Measurements from ENCODE around the gene STARD13. TPM values are rescaled to one million over a fixed set of nuclear protein-coding genes. Genes with fewer than 3 reads are reported as not detected.
A peak's percentile ranks its signal among the peaks of the same experiment; 100 is the strongest.

Gene STARD13
- total and polyA plus RNA-seq, 12 donors = 7.1 to 38.3 (median 27.8) TPM

DNA sequence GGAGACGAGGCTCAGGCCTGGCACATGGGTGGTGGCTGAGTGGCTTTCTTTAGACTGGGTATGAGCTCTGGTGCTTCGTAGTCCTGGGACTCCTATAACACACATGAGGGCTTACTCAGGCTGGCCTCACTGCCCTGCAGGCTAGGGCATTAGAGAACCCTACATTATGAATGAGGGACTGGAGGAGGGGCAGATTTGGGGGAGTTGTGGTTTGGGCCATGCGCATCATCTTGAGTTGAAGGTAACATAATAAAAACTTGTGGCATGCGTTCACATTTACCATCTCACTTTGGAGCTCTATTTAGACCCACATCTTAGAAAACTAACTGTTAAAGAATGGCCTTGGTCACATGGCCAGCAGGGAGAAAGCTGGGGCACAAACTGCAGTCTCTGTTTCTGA, 54.2 kb downstream of the STARD13 start:
- intact Hi-C loops (cut with DNase I) = loop anchor here in 8 of 10 donors (2.0 to 10.0 kb wide), 8 partner anchors 46 to 493 kb away; partner anchors contain the start of gene STARD13 (in 3 of the 8)
- H3K4me1 ChIP-seq = peaks cover 2 to 90% (median 77%) of the 10 kb centered on the region in 9 donors

DNA sequence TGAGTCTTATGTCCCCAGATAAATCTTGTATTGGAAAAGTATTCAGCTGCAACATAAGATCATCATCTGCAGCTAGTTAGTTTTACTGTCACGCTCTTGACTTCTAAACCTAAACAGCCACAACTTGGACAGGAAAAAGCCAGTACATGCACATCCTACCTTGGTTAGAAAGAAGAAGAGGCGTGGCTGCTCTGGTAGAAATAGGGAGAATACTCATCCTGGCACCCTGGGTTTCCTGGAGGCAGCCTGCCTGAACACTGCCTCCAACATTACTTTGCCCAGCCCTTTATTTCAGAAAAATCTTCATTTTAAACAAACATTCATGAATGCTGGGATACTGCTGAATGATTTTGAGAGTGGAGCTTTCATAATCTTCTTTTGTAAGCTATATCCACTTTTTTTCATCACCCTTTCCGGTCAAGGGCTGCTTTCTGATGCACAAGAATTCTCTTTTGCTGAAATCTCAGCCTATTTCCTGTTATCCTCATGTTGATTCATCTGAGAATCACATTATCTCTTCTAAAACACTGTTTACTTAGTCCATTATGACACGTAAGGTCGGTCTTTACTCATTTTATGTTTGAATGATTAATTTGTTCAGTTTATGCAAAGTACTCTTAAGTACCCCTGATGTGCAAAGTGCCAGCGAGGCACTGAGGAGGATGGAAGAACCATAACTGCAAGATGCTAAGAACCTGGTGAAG, 55.2 kb downstream of the STARD13 start:
- peaks cover 2 to 86% (median 76%) of the 10 kb centered on the region in 9 donors for H3K4me1 ChIP-seq
- no peak for TF ChIP-seq CTCF (IDR thresholded peaks at IDR 0.05)
- H3K27me3 ChIP-seq = no peaks in the 10 kb centered on the region
- intact Hi-C loops (cut with DNase I) = loop anchor here in 8 of 10 donors (2.0 to 10.0 kb wide), 8 partner anchors 47 to 494 kb away; partner anchors contain the start of gene STARD13 (in 3 of the 8)
- no peak overlapping the region for H3K4me3 ChIP-seq
- ATAC-seq = no peak
- no peak for DNase-seq
- 54 to 66% methylated on average over 6 of the region's 6 CpGs for WGBS, 2 donors
- peak overlapping the region; percentile 6 to 82 (median 73) for H3K27ac ChIP-seq
- H3K9me3 ChIP-seq = peaks cover 0 to 10% (median 0%) of the 10 kb centered on the region in 11 donors
- H3K36me3 ChIP-seq = peaks cover 0 to 16% (median 0%) of the 10 kb centered on the region in 9 donors

More for the DNA sequence above, 54.2 kb downstream of the STARD13 start:
- WGBS, 2 donors = 90 to 93% methylated on average over 4 of the region's 4 CpGs
- TF ChIP-seq CTCF (IDR thresholded peaks at IDR 0.05) = no peak
- peak overlapping the region in 9 of 10 donors; percentile 6 to 82 (median 74) for H3K27ac ChIP-seq
- no peak for ATAC-seq
- peaks cover 0 to 10% (median 0%) of the 10 kb centered on the region in 11 donors for H3K9me3 ChIP-seq
- peaks cover 0 to 16% (median 0%) of the 10 kb centered on the region in 9 donors for H3K36me3 ChIP-seq
- no peaks in the 10 kb centered on the region for H3K27me3 ChIP-seq
- no peak for DNase-seq
- H3K4me3 ChIP-seq = no peak overlapping the region

- no peaks in the 10 kb centered on the region for H3K27me3 ChIP-seq
- H3K9me3 ChIP-seq = peaks cover 0 to 11% (median 0%) of the 10 kb centered on the region in 11 donors
- H3K4me1 ChIP-seq = peaks cover 2 to 83% (median 69%) of the 10 kb centered on the region in 9 donors
- intact Hi-C loops (cut with DNase I) = loop anchor here (1.0 to 10.0 kb wide), 14 partner anchors 48 to 495 kb away; partner anchors contain the start of gene STARD13 (in 5 of the 10)
- ATAC-seq = peak; percentile 13 to 73 (median 56)
- H3K36me3 ChIP-seq = peaks cover 0 to 16% (median 0%) of the 10 kb centered on the region in 9 donors
- peak in 1 of 2 donors; percentile 50 for DNase-seq
- no peak for TF ChIP-seq CTCF (IDR thresholded peaks at IDR 0.05)
- peak overlapping the region; percentile 6 to 82 (median 73) for H3K27ac ChIP-seq
- H3K4me3 ChIP-seq = peak overlapping the region in 1 of 10 donors; percentile 5
- 73 to 79% methylated on average over 10 of the region's 10 CpGs for WGBS, 2 donors
Measured at GRCh38 chr13:33229446-33230177, 55.9 kb downstream of the STARD13 start.
